Measurements from ENCODE around the gene ANKRD31. TPM values are rescaled to one million over a fixed set of nuclear protein-coding genes. Genes with fewer than 3 reads are reported as not detected.

ANKRD31 gene
- total RNA-seq (under 1 TPM in 5 of 9 donors, not detected in 4; 0.05 to 0.17 (median 0.11) TPM), polyA plus RNA-seq (under 1 TPM in 1 of 2 donors, not detected in 1; 0.04 TPM)
- long read RNA-seq, donor 1 = 0 reads
- long read RNA-seq, donor 2 = 0 reads
- long read RNA-seq, donor 3 = 0 reads

GRCh38 chr5:75236322-75237316 is at the start of gene ANKRD31:
Gene ANKRD31 (minus strand): TSS chr5:75236878. CDS start chr5:75236686, 192 bp downstream.
- peak within 1 kb of the TSS; percentile 50 to 75 (median 68) for H3K4me3 ChIP-seq
- DNase-seq (peak; percentile 84 to 94 (median 90)), ATAC-seq (peak; percentile 97 to 100 (median 100))
- TF ChIP-seq CTCF (IDR thresholded peaks at IDR 0.05) (peak; percentile 71 to 97 (median 90)), POLR2A (IDR thresholded peaks at IDR 0.05) (peak in 1 of 2 donors; percentile 58)
- peak within 1 kb of the TSS in 10 of 12 donors; percentile 15 to 77 (median 58) for H3K27ac ChIP-seq
- no peaks in the 10 kb centered on the region for H3K36me3 ChIP-seq
- WGBS, 4 donors = 3 to 5% (median 4%) methylated on average over 37 to 58 of the region's 58 CpGs
- peaks cover 0 to 12% (median 5%) of the 10 kb centered on the region in 12 donors for H3K4me1 ChIP-seq
- intact Hi-C loops (cut with DNase I) = loop anchor here (1.0 to 10.0 kb wide), 14 partner anchors 100 to 1028 kb away; partner anchors contain the start of genes HMGCR (in 7 of the 10) and GCNT4 (in 6 of the 10)
- no peaks in the 10 kb centered on the region for H3K9me3 ChIP-seq
- no peaks in the 10 kb centered on the region for H3K27me3 ChIP-seq

- WGBS, 4 donors = 91 to 92% (median 92%) methylated on average over 3 of the region's 3 CpGs
- DNase-seq (no peak), ATAC-seq (no peak)
- Histone ChIP-seq H3K27ac (no peak overlapping the region), H3K27me3 (peaks cover 0 to 8% (median 0%) of the 10 kb centered on the region in 9 donors), H3K9me3 (peaks cover 0 to 11% (median 0%) of the 10 kb centered on the region in 12 donors), H3K36me3 (no peaks in the 10 kb centered on the region), H3K4me1 (no peaks in the 10 kb centered on the region), H3K4me3 (no peak overlapping the region)
- TF ChIP-seq POLR2A (IDR thresholded peaks at IDR 0.05) (no peak), CTCF (IDR thresholded peaks at IDR 0.05) (no peak)
- intact Hi-C loops (cut with DNase I) = no loop called here
Measured at GRCh38 chr5:75286211-75286773, 49.6 kb upstream of the ANKRD31 start.

GRCh38 chr5:75282581-75282980 is 45.9 kb upstream of the ANKRD31 start:
- peaks cover 0 to 8% (median 0%) of the 10 kb centered on the region in 9 donors for H3K27me3 ChIP-seq
- TF ChIP-seq POLR2A (IDR thresholded peaks at IDR 0.05) (no peak), CTCF (IDR thresholded peaks at IDR 0.05) (no peak)
- no peak for ATAC-seq
- intact Hi-C loops (cut with DNase I) = no loop called here
- H3K9me3 ChIP-seq = peaks cover 0 to 4% (median 0%) of the 10 kb centered on the region in 12 donors
- no peaks in the 10 kb centered on the region for H3K36me3 ChIP-seq
- H3K4me1 ChIP-seq = no peaks in the 10 kb centered on the region
- no peak overlapping the region for H3K4me3 ChIP-seq
- WGBS, 4 donors = 78 to 84% (median 80%) methylated on average over 2 of the region's 2 CpGs
- no peak for DNase-seq
- H3K27ac ChIP-seq = no peak overlapping the region
